ENCODE results near the gene LGALS3BP.
A peak's percentile ranks its signal among the peaks of the same experiment; 100 is the strongest.

Gene LGALS3BP

GRCh38 chr17:78934681-78935418, 44.9 kb downstream of the LGALS3BP start:
- DNase-seq = no peak

DNA sequence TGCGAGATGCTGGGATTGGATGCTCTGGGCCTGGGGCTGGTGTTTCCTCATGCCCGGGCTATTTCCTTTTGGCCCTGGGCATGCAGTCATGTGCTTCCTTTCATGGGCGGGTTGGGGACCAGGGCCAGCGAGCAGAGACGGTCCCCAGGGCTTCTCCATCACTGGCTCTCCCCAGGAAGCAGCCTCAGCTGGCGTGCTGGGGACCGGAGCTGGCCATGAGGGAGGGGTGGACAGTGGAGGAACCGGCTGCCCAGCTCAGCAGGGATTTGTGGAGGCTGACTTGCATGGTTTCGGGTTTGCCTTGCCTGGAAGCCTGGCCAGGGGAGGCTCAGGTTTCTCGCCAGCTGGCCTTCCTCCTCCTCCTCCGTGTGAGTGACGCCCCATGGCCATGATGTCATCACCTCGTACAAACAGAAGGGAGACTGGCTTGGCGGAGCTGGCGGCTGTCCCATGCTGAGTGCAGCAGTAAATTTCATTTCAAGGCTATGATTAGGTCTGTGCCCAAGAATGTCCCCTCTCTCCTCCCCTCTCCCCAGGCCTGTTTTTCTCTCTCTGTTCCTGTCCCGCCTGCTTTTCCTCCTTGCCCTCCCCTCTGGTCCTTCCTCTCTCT, 45.7 kb downstream of the LGALS3BP start:
- no peak for DNase-seq

GRCh38 chr17:78933025-78933958, 46.4 kb downstream of the LGALS3BP start:
- peak; percentile 41 for DNase-seq

GRCh38 chr17:78929908-78930775, 49.6 kb downstream of the LGALS3BP start:
- DNase-seq = no peak

GRCh38 chr17:78925662-78926555, 53.8 kb downstream of the LGALS3BP start:
- no peak for DNase-seq

DNA sequence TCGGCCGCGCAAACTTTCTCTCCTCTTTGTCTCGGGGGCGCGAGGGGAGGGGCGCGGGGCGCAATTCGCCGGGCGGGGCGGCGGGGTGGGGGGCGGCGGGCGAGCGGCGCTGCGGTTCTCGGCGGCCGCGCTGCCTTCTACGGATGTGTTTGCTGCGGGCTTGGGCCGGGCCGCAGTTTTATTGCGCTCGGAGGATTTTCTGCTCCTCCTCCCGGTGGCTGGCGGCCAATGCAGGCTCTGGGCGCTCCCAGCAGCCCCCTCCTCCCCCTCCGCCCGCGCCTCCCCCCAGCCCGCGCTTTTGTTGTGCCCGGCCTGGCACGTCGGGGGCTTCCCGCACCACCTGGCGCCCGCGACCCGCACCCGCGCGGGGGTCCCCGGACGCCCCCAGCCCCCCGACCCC, 54.5 kb downstream of the LGALS3BP start, which contains the start of gene TIMP2:
TIMP2 (minus strand) TSS at position 154 of the 400 bp plus-strand sequence. CDS start 299 bp downstream, outside the sequence.
- peak; percentile 75 for DNase-seq

DNA sequence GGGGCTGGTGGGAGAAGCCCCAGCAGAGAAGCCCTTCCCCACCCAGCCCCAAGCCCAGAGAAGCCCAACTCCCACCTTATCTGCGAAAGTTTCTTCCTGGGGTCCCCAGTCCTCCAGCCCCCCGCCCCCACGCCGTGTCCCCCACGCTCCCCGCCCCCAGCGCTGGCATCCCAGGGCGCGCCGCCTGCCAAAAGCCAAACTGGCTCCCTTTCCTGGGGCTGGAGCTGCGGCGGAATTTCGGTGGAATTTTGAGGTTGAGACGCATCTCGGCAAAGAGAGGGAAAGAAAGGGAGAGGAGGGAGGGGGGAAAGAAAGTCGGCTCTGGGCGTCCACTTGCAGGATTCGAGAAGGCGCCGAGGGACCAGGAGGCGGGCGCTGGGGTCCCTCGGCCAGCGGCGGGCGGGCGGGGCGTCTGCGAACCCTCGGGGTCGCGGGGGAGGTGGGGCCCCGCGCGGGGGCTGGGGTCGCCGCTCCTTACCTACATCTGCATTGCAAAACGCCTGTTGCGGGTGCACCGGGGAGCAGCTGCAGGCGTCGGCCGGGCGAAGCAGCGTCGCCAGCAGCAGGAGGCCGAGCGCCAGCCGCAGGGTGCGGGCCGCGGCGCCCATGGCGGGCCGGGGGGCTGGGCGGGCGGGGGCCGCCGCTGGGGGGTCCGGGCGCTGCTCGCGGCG, 55.1 kb downstream of the LGALS3BP start:
- peak; percentile 35 for DNase-seq

DNA sequence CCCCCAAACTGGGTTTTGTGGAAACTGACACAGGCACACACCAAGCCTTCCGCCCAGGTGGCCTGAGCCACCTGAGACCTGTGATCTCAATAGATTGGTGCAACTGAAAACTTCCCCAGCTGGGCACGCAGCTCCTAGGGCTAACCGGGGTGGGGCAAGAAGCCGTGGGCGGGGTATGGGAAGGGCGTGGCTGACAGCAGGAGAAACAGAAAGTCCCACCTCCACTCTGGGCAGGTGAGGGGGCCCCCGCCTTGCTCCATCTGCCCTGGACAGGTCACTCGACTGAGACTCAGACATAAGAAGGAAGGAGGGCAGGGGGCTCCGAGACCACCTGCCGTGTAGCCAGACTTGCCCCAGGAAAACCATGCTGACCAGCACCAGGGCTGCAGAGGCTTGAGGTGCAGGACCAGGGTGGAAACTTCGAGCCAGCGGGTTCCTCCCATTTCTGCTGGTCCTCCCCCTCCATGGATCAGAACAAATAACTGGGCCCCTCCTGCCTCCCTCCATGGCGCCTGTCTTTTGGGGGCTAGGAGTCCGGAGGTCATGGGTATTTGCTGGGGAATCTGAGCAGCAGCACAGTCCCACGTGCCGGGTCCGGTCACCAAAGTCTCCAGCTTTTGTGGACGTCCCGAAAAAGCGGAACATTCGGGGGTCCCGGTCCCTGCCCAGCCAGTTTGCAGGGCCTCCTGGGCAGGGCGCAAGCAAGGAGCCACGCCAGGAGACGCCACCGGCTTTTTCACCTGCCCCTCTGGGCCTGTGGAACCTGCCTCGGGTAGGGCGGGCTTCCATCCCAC, 55.9 kb downstream of the LGALS3BP start:
- peak; percentile 67 for DNase-seq

DNA sequence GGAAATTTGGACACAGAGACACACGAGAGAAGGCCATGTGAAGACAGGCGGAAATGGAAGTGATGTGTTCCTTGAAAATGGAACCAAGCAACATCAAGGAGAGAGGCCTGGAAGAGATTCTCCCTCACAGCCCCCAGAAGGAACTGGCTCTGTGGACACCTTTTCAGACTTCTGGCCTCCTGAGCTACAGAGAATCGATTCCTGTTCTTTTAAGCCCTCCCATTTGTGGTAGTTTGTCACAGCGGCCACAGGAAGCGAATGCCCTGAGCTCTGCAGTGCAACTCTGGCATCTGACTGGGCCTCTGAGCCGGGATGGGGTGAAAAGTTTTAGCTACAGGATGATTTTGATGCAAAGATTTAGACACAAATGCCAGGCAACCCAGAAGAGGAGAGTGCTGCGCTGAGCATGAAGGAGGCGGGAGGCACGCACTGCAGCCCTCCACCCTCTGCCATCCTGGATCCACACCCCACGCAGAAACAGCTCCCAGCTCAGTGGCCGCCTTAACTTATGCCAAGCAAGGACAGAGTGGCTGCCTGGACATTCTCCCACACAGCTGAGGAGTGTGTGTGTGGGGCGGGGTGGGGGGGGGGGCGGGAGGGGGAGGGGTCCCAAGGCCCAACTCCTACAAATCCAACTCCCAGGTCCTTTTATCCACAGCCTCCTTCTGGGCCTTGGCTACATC, 56.8 kb downstream of the LGALS3BP start:
- DNase-seq = no peak

GRCh38 chr17:78921437-78921971, 58.2 kb downstream of the LGALS3BP start:
- DNase-seq = no peak

Measured in activated T-cell treated with anti-CD3 and anti-CD28 coated beads, Interleukin-2, amount 50 U/mL, for 1 hour (primary cell).